ENCODE measurements around the gene OR2V2.

- TF ChIP-seq CTCF (IDR thresholded peaks at IDR 0.05) (no peak), EZH2 (IDR thresholded peaks at IDR 0.05; ENCODE audit: borderline replicate concordance, insufficient read depth, low read depth, low read length, poor library complexity, severe bottlenecking) (no peak)
These were observed 26.6 kb upstream of the OR2V2 start for GRCh38 chr5:181120761-181121160.

All from B cell (primary cell).